ENCODE data around the gene TMEM219.
A peak's percentile ranks its signal among the peaks of the same experiment; 100 is the strongest.

Gene TMEM219

GRCh38 chr16:29972992-29973383, 11.1 kb downstream of the TMEM219 start:
- DNase-seq (ENCODE audit: low spot score), result no peak
- no peak for ATAC-seq (ENCODE audit: low read depth)
- no peak for TF ChIP-seq CTCF (IDR thresholded peaks at IDR 0.05; ENCODE audit: poor library complexity, severe bottlenecking)
- Histone ChIP-seq H3K27me3 (ENCODE audit: insufficient read depth, poor library complexity, severe bottlenecking) (no peaks in the 10 kb centered on the region), H3K4me3 (ENCODE audit: severe bottlenecking) (no peak overlapping the region), H3K27ac (ENCODE audit: poor library complexity, severe bottlenecking) (peak overlapping the region; percentile 67), H3K36me3 (ENCODE audit: low read depth) (peaks cover 32% of the 10 kb centered on the region), H3K4me1 (ENCODE audit: insufficient read depth, poor library complexity, severe bottlenecking) (peaks cover 11% of the 10 kb centered on the region), H3K9me3 (ENCODE audit: severe bottlenecking) (no peaks in the 10 kb centered on the region)

DNA sequence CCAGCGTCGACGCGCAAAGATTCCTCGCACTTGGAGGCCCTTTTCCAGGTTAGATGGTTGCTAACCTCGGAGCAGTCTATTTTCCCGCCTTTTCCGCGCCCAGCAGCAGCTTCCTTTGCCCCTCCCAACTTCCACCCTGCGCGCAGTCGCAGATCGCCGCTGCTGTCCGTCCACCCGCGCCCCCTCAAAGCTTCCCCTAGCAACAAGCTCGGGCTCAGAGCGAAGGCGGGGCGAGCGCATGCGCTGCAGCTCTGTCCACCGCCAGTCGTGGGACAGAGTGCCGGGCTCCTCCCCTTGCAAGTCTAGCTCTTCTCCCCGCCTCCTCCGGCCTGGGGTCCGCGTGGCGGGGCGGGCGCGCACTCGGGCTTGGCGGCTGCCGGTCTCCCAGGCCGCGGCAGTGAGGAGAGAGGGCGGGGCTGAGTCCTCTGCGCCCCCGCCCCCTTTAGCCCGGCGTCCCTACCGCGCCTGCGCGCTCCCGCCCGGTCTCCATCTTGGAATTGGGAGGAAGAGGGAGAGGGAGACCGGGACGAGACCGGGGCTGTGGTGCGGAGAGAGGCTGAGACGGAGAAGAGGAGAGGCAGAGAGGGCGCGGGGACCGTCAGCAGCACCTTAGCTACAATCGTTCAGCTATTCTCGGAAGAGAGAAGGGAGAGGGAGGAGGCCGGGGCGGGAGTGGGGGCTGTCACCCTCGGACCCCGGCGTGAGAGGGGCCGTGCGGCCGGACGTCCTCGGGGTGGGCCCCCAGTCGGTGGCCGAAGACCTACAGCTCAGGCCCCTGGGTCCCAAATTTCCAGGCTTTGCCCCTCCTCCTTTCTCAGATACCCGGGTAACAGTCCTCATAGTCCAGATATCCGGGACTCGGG, 11.7 kb downstream of the TMEM219 start, which contains the start of gene TAOK2:
Gene TAOK2, plus strand, starts transcription at position 485 of the 863 bp plus-strand sequence. CDS start 3,905 bp downstream, outside the sequence.
- H3K4me1 ChIP-seq (ENCODE audit: insufficient read depth, poor library complexity, severe bottlenecking), result peaks cover 11% of the 10 kb centered on the region
- no peaks in the 10 kb centered on the region for H3K9me3 ChIP-seq (ENCODE audit: severe bottlenecking)
- TF ChIP-seq CTCF (IDR thresholded peaks at IDR 0.05; ENCODE audit: poor library complexity, severe bottlenecking), result no peak
- H3K27ac ChIP-seq (ENCODE audit: poor library complexity, severe bottlenecking), result peak within 1 kb of the TSS; percentile 67
- H3K4me3 ChIP-seq (ENCODE audit: severe bottlenecking), result peak within 1 kb of the TSS; percentile 74
- peaks cover 32% of the 10 kb centered on the region for H3K36me3 ChIP-seq (ENCODE audit: low read depth)
- DNase-seq (ENCODE audit: low spot score) (peak; percentile 98), ATAC-seq (ENCODE audit: low read depth) (peak; percentile 97)
- H3K27me3 ChIP-seq (ENCODE audit: insufficient read depth, poor library complexity, severe bottlenecking), result no peaks in the 10 kb centered on the region

- DNase-seq (ENCODE audit: low spot score) (no peak), ATAC-seq (ENCODE audit: low read depth) (no peak)
- Histone ChIP-seq H3K27ac (ENCODE audit: poor library complexity, severe bottlenecking) (peak overlapping the region; percentile 67), H3K27me3 (ENCODE audit: insufficient read depth, poor library complexity, severe bottlenecking) (no peaks in the 10 kb centered on the region), H3K36me3 (ENCODE audit: low read depth) (peaks cover 38% of the 10 kb centered on the region), H3K4me3 (ENCODE audit: severe bottlenecking) (peak overlapping the region; percentile 74), H3K9me3 (ENCODE audit: severe bottlenecking) (no peaks in the 10 kb centered on the region), H3K4me1 (ENCODE audit: insufficient read depth, poor library complexity, severe bottlenecking) (peaks cover 11% of the 10 kb centered on the region)
- TF ChIP-seq CTCF (IDR thresholded peaks at IDR 0.05; ENCODE audit: poor library complexity, severe bottlenecking), result no peak
These were observed 12.6 kb downstream of the TMEM219 start for GRCh38 chr16:29974291-29975133.

GRCh38 chr16:29975134-29975538, 13.3 kb downstream of the TMEM219 start:
- ATAC-seq (ENCODE audit: low read depth) (no peak), DNase-seq (ENCODE audit: low spot score) (no peak)
- Histone ChIP-seq H3K9me3 (ENCODE audit: severe bottlenecking) (no peaks in the 10 kb centered on the region), H3K4me1 (ENCODE audit: insufficient read depth, poor library complexity, severe bottlenecking) (peaks cover 11% of the 10 kb centered on the region), H3K27me3 (ENCODE audit: insufficient read depth, poor library complexity, severe bottlenecking) (no peaks in the 10 kb centered on the region), H3K36me3 (ENCODE audit: low read depth) (peaks cover 45% of the 10 kb centered on the region), H3K27ac (ENCODE audit: poor library complexity, severe bottlenecking) (peak overlapping the region; percentile 67), H3K4me3 (ENCODE audit: severe bottlenecking) (peak overlapping the region; percentile 74)
- no peak for TF ChIP-seq CTCF (IDR thresholded peaks at IDR 0.05; ENCODE audit: poor library complexity, severe bottlenecking)

All from RWPE2 (cell line).